ENCODE data around the gene MROH2A. TPM values are rescaled to one million over a fixed set of nuclear protein-coding genes. Genes with fewer than 3 reads are reported as not detected.

Gene MROH2A
- polyA plus RNA-seq, 3 donors = not detected

GRCh38 chr2:233841183-233841582 is 63.1 kb downstream of the MROH2A start:
- intact Hi-C loops (cut with micrococcal nuclease) = loop anchor here in 1 of 2 donors (10.0 kb wide), 1 partner anchor 664 kb away; no protein-coding TSS in a partner anchor
- Histone ChIP-seq H3K4me2 (replicated peaks; ENCODE audit: extremely low read depth, low read length, poor library complexity, severe bottlenecking) (no peak overlapping the region), H3K27ac (ENCODE audit: low read depth in 1 of 2, low read length in 2 of 2) (peak overlapping the region in 1 of 2 donors; percentile 4), H3K4me1 (ENCODE audit: control insufficient read depth in 1 of 2, insufficient read depth in 2 of 2, low read length in 2 of 2) (no peaks in the 10 kb centered on the region), H3K9me3 (replicated peaks in 1 of 2; ENCODE audit: control insufficient read depth in 1 of 2, insufficient read depth in 1 of 2, low read length in 2 of 2) (no peaks in the 10 kb centered on the region), H3K9ac (ENCODE audit: insufficient read depth, low read length, poor library complexity, severe bottlenecking) (no peak overlapping the region), H2AFZ (ENCODE audit: insufficient read depth, low read depth, low read length, poor library complexity, severe bottlenecking) (no peak overlapping the region), H3K27me3 (ENCODE audit: control insufficient read depth in 2 of 2, insufficient read depth in 2 of 2, low read length in 2 of 2) (no peaks in the 10 kb centered on the region), H3K4me3 (replicated peaks in 1 of 3; ENCODE audit: low read depth in 2 of 3, low read length in 3 of 3) (no peak overlapping the region), H3K79me2 (ENCODE audit: insufficient read depth, low read length) (peaks cover 94% of the 10 kb centered on the region), H4K20me1 (ENCODE audit: insufficient read depth, low read length) (no peaks in the 10 kb centered on the region), H3K36me3 (replicated peaks in 1 of 2; ENCODE audit: control insufficient read depth in 1 of 2, insufficient read depth in 2 of 2, low read length in 2 of 2) (peaks cover 81 to 100% of the 10 kb centered on the region in 2 donors)
- TF ChIP-seq, protein P1, sequence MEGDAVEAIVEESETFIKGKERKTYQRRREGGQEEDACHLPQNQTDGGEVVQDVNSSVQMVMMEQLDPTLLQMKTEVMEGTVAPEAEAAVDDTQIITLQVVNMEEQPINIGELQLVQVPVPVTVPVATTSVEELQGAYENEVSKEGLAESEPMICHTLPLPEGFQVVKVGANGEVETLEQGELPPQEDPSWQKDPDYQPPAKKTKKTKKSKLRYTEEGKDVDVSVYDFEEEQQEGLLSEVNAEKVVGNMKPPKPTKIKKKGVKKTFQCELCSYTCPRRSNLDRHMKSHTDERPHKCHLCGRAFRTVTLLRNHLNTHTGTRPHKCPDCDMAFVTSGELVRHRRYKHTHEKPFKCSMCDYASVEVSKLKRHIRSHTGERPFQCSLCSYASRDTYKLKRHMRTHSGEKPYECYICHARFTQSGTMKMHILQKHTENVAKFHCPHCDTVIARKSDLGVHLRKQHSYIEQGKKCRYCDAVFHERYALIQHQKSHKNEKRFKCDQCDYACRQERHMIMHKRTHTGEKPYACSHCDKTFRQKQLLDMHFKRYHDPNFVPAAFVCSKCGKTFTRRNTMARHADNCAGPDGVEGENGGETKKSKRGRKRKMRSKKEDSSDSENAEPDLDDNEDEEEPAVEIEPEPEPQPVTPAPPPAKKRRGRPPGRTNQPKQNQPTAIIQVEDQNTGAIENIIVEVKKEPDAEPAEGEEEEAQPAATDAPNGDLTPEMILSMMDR (IDR thresholded peaks at IDR 0.05) = no peak
- peaks cover 0 to 2% (median 0%) of the 10 kb centered on the region in 3 donors for H3K27me3 Mint-ChIP-seq (ENCODE audit: low read depth in 3 of 3)
- no peak for DNase-seq
- 99% methylated on average over 7 of the region's 11 CpGs for WGBS (ENCODE audit: insufficient coverage)
- no peaks in the 10 kb centered on the region for H3K9me3 Mint-ChIP-seq
- H3K4me3 Mint-ChIP-seq = no peak overlapping the region
- peaks cover 86 to 100% of the 10 kb centered on the region in 2 donors for H3K36me3 Mint-ChIP-seq
- no peak overlapping the region for H3K27ac Mint-ChIP-seq
- peaks cover 4% of the 10 kb centered on the region for H3K4me1 Mint-ChIP-seq

GRCh38 chr2:233844064-233844807 is 66.1 kb downstream of the MROH2A start:
- H2AFZ ChIP-seq (ENCODE audit: insufficient read depth, low read depth, low read length, poor library complexity, severe bottlenecking) = no peak overlapping the region
- H3K27me3 ChIP-seq (ENCODE audit: control insufficient read depth in 2 of 2, insufficient read depth in 2 of 2, low read length in 2 of 2) = no peaks in the 10 kb centered on the region
- 97% methylated on average over 15 of the region's 19 CpGs for WGBS (ENCODE audit: insufficient coverage)
- intact Hi-C loops (cut with micrococcal nuclease) = loop anchor here in 1 of 2 donors (10.0 kb wide), 1 partner anchor 661 kb away; no protein-coding TSS in a partner anchor
- H4K20me1 ChIP-seq (ENCODE audit: insufficient read depth, low read length) = no peaks in the 10 kb centered on the region
- H3K9ac ChIP-seq (ENCODE audit: insufficient read depth, low read length, poor library complexity, severe bottlenecking) = no peak overlapping the region
- H3K79me2 ChIP-seq (ENCODE audit: insufficient read depth, low read length) = peaks cover 95% of the 10 kb centered on the region
- H3K9me3 Mint-ChIP-seq = no peaks in the 10 kb centered on the region
- DNase-seq = no peak
- TF ChIP-seq, protein P1 (IDR thresholded peaks at IDR 0.05) = no peak
- no peak overlapping the region for H3K4me2 ChIP-seq (replicated peaks; ENCODE audit: extremely low read depth, low read length, poor library complexity, severe bottlenecking)
- H3K36me3 Mint-ChIP-seq = peaks cover 74 to 99% of the 10 kb centered on the region in 2 donors
- H3K9me3 ChIP-seq (replicated peaks in 1 of 2; ENCODE audit: control insufficient read depth in 1 of 2, insufficient read depth in 1 of 2, low read length in 2 of 2) = no peaks in the 10 kb centered on the region
- H3K4me3 ChIP-seq (replicated peaks in 1 of 3; ENCODE audit: low read depth in 2 of 3, low read length in 3 of 3) = no peak overlapping the region
- H3K4me3 Mint-ChIP-seq = no peak overlapping the region
- H3K27me3 Mint-ChIP-seq (ENCODE audit: low read depth in 3 of 3) = peaks cover 0 to 3% (median 0%) of the 10 kb centered on the region in 3 donors
- H3K4me1 Mint-ChIP-seq = peaks cover 8% of the 10 kb centered on the region
- H3K36me3 ChIP-seq (replicated peaks in 1 of 2; ENCODE audit: control insufficient read depth in 1 of 2, insufficient read depth in 2 of 2, low read length in 2 of 2) = peaks cover 73 to 100% of the 10 kb centered on the region in 2 donors
- H3K27ac ChIP-seq (ENCODE audit: low read depth in 1 of 2, low read length in 2 of 2) = no peak overlapping the region
- H3K27ac Mint-ChIP-seq = peak overlapping the region in 1 of 7 donors; percentile 54
- H3K4me1 ChIP-seq (ENCODE audit: control insufficient read depth in 1 of 2, insufficient read depth in 2 of 2, low read length in 2 of 2) = no peaks in the 10 kb centered on the region
